ENCODE measurements around the gene MYRF. TPM values are rescaled to one million over a fixed set of nuclear protein-coding genes. Genes with fewer than 3 reads are reported as not detected.

MYRF gene
- total and polyA plus RNA-seq, 9 of the 15 experiments (the other 6 are each of a cell fraction or from before 2014, with no cell fraction given): 2.3 to 25.8 (median 7.1) TPM

DNA sequence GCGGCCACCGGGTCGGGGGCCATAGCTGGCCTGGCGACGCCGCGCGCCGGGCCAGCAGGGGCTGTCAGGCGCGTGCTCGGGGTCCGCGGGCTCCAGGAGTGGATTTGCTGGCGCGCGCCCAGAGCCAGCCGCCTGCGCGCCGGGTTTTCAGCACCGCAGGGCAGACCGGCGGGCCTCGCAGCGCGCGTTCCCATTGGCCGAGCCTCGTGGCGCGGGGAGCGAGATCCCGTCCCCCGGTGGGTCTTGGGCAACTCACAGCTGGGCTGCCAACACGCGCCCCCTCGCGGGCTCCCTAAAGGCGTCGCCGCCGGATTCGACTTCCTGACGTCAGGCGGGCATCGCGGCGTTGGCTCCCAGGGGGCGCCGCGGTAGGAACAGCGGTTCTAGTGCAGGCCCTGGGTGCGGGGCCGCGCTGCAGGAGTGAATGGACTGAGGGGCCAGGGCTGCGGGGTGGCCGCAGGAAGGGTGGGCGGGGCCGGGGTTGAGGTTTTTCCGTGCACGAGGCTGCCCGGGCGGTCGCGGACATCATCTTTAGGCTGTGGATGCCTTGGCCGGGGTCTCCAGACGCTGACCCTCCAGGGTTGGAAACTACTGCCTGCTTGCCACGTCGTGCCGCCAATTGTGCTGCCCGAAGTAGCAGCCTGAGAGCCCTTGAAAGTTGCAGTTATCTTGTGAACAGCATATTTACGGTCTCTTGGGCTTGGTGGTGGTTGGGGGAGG, 64.5 kb downstream of the MYRF start, which contains the start of gene FADS1 (continued):
- no peak for TF ChIP-seq ZKSCAN1 (IDR thresholded peaks at IDR 0.05; ENCODE audit: low read depth, low read length)
- TF ChIP-seq MED1 (CRISPR knock-in tag; IDR thresholded peaks at IDR 0.05; ENCODE audit: borderline replicate concordance): no peak
- no peak for TF ChIP-seq RUNX1 (IDR thresholded peaks at IDR 0.05; ENCODE audit: low read depth)
- TF ChIP-seq HNRNPH1 (optimal IDR thresholded peaks at IDR 0.05; ENCODE audit: low read depth, low read length): no peak
- peak; percentile 45 for TF ChIP-seq KDM5B (IDR thresholded peaks at IDR 0.05; ENCODE audit: insufficient replicate concordance, low read depth, low read length)
- no peak for TF ChIP-seq TCFL5 (CRISPR knock-in tag; conservative IDR thresholded peaks at IDR 0.05)
- TF ChIP-seq, protein P1, sequence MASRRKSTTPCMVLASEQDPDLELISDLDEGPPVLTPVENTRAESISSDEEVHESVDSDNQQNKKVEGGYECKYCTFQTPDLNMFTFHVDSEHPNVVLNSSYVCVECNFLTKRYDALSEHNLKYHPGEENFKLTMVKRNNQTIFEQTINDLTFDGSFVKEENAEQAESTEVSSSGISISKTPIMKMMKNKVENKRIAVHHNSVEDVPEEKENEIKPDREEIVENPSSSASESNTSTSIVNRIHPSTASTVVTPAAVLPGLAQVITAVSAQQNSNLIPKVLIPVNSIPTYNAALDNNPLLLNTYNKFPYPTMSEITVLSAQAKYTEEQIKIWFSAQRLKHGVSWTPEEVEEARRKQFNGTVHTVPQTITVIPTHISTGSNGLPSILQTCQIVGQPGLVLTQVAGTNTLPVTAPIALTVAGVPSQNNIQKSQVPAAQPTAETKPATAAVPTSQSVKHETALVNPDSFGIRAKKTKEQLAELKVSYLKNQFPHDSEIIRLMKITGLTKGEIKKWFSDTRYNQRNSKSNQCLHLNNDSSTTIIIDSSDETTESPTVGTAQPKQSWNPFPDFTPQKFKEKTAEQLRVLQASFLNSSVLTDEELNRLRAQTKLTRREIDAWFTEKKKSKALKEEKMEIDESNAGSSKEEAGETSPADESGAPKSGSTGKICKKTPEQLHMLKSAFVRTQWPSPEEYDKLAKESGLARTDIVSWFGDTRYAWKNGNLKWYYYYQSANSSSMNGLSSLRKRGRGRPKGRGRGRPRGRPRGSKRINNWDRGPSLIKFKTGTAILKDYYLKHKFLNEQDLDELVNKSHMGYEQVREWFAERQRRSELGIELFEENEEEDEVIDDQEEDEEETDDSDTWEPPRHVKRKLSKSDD (conservative IDR thresholded peaks at IDR 0.05; ENCODE audit: low read length): no peak
- TF ChIP-seq, protein P2, sequence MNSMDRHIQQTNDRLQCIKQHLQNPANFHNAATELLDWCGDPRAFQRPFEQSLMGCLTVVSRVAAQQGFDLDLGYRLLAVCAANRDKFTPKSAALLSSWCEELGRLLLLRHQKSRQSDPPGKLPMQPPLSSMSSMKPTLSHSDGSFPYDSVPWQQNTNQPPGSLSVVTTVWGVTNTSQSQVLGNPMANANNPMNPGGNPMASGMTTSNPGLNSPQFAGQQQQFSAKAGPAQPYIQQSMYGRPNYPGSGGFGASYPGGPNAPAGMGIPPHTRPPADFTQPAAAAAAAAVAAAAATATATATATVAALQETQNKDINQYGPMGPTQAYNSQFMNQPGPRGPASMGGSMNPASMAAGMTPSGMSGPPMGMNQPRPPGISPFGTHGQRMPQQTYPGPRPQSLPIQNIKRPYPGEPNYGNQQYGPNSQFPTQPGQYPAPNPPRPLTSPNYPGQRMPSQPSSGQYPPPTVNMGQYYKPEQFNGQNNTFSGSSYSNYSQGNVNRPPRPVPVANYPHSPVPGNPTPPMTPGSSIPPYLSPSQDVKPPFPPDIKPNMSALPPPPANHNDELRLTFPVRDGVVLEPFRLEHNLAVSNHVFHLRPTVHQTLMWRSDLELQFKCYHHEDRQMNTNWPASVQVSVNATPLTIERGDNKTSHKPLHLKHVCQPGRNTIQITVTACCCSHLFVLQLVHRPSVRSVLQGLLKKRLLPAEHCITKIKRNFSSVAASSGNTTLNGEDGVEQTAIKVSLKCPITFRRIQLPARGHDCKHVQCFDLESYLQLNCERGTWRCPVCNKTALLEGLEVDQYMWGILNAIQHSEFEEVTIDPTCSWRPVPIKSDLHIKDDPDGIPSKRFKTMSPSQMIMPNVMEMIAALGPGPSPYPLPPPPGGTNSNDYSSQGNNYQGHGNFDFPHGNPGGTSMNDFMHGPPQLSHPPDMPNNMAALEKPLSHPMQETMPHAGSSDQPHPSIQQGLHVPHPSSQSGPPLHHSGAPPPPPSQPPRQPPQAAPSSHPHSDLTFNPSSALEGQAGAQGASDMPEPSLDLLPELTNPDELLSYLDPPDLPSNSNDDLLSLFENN (IDR thresholded peaks at IDR 0.05; ENCODE audit: low read depth in 2 of 2, low read length in 2 of 2): no peak; a peak in 1 of 4 replicates
- TF ChIP-seq, protein P3, sequence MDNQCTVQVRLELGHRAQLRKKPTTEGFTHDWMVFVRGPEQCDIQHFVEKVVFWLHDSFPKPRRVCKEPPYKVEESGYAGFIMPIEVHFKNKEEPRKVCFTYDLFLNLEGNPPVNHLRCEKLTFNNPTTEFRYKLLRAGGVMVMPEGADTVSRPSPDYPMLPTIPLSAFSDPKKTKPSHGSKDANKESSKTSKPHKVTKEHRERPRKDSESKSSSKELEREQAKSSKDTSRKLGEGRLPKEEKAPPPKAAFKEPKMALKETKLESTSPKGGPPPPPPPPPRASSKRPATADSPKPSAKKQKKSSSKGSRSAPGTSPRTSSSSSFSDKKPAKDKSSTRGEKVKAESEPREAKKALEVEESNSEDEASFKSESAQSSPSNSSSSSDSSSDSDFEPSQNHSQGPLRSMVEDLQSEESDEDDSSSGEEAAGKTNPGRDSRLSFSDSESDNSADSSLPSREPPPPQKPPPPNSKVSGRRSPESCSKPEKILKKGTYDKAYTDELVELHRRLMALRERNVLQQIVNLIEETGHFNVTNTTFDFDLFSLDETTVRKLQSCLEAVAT (IDR thresholded peaks at IDR 0.05): no peak
- TF ChIP-seq ZNF444 (CRISPR knock-in tag; IDR thresholded peaks at IDR 0.05): no peak
- TF ChIP-seq PYGO2 (tag; IDR thresholded peaks at IDR 0.05): no peak
- TF ChIP-seq, protein P4, sequence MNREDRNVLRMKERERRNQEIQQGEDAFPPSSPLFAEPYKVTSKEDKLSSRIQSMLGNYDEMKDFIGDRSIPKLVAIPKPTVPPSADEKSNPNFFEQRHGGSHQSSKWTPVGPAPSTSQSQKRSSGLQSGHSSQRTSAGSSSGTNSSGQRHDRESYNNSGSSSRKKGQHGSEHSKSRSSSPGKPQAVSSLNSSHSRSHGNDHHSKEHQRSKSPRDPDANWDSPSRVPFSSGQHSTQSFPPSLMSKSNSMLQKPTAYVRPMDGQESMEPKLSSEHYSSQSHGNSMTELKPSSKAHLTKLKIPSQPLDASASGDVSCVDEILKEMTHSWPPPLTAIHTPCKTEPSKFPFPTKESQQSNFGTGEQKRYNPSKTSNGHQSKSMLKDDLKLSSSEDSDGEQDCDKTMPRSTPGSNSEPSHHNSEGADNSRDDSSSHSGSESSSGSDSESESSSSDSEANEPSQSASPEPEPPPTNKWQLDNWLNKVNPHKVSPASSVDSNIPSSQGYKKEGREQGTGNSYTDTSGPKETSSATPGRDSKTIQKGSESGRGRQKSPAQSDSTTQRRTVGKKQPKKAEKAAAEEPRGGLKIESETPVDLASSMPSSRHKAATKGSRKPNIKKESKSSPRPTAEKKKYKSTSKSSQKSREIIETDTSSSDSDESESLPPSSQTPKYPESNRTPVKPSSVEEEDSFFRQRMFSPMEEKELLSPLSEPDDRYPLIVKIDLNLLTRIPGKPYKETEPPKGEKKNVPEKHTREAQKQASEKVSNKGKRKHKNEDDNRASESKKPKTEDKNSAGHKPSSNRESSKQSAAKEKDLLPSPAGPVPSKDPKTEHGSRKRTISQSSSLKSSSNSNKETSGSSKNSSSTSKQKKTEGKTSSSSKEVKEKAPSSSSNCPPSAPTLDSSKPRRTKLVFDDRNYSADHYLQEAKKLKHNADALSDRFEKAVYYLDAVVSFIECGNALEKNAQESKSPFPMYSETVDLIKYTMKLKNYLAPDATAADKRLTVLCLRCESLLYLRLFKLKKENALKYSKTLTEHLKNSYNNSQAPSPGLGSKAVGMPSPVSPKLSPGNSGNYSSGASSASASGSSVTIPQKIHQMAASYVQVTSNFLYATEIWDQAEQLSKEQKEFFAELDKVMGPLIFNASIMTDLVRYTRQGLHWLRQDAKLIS (CRISPR knock-in tag; IDR thresholded peaks at IDR 0.05): peak; percentile 47; the same call in 1 of the 2 replicates
- TF ChIP-seq SREBF1 (IDR thresholded peaks at IDR 0.05; ENCODE audit: borderline replicate concordance, low read depth, low read length): 0 out of 2 replicates have a peak, but pooled peaks have one; percentile 56
- TF ChIP-seq MAFK (IDR thresholded peaks at IDR 0.05; ENCODE audit: low read length): no peak
- no peak for TF ChIP-seq PHB2 (IDR thresholded peaks at IDR 0.05; ENCODE audit: low read depth)

Data from K562 (cell line).